NCI-H748 (cell line): ENCODE data around the gene WHAMM.
A peak's percentile ranks its signal among the peaks of the same experiment; 100 is the strongest.
"Not testable (repeated sequence)": the region's sequence is repeated elsewhere in the genome, so short reads cannot be mapped to it uniquely, and the experiment has no call there.

Source experiments
- DNase-seq: peaks from one replicate; lab custom pipeline; 2025; ENCODE audit not compliant: unreplicated experiment; lab: John Stamatoyannopoulos, UW

Gene WHAMM

GRCh38 chr15:82799183-82799841, 10.1 kb upstream of the WHAMM start:
- no peak for DNase-seq

- DNase-seq: no peak
Observed at GRCh38 chr15:82802497-82802896, 6.9 kb upstream of the WHAMM start.

GRCh38 chr15:82803793-82804574, 5.4 kb upstream of the WHAMM start:
- DNase-seq: no peak

- no peak for DNase-seq
Observed at GRCh38 chr15:82804575-82804949, 4.9 kb upstream of the WHAMM start.

GRCh38 chr15:82805994-82806406, 3.4 kb upstream of the WHAMM start, which contains the start of gene FSD2:
TSS of gene FSD2 (minus strand) at chr15:82806069. CDS start at chr15:82787390, 18,679 bp downstream.
- no peak for DNase-seq

- no peak for DNase-seq
Observed at GRCh38 chr15:82807920-82808633, 1.4 kb upstream of the WHAMM start.

GRCh38 chr15:82808634-82809041, 790 bp upstream of the WHAMM start:
- no peak for DNase-seq

- peak; percentile 56 for DNase-seq
Observed at GRCh38 chr15:82810061-82810889, 847 bp downstream of the WHAMM start.

GRCh38 chr15:82810890-82811426, 1.5 kb downstream of the WHAMM start:
- DNase-seq: no peak

GRCh38 chr15:82812994-82813393, 3.6 kb downstream of the WHAMM start:
- no peak for DNase-seq

GRCh38 chr15:82820128-82820527, 10.7 kb downstream of the WHAMM start:
- no peak for DNase-seq

GRCh38 chr15:82821396-82821795, 12.0 kb downstream of the WHAMM start:
- DNase-seq: not testable (repeated sequence)

- not testable (repeated sequence) for DNase-seq
Observed at GRCh38 chr15:82821851-82822250, 12.4 kb downstream of the WHAMM start.

GRCh38 chr15:82823049-82823448, 13.6 kb downstream of the WHAMM start:
- DNase-seq: no peak

GRCh38 chr15:82828075-82828474, 18.6 kb downstream of the WHAMM start:
- DNase-seq: no peak

- no peak for DNase-seq
Observed at GRCh38 chr15:82829234-82829633, 19.8 kb downstream of the WHAMM start.

GRCh38 chr15:82830427-82831173, 21.2 kb downstream of the WHAMM start:
- DNase-seq: no peak

- DNase-seq: no peak
Observed at GRCh38 chr15:82831894-82832600, 22.6 kb downstream of the WHAMM start.

GRCh38 chr15:82832601-82833361, 23.4 kb downstream of the WHAMM start:
- no peak for DNase-seq
